Stimulated activated CD8-positive, alpha-beta memory T cell treated with anti-CD3 and anti-CD28 coated beads, Interleukin-15, amount 100 ng/mL, for 1 hour (primary cell): Measurements from ENCODE around the gene TM9SF4.
A peak's percentile ranks its signal among the peaks of the same experiment; 100 is the strongest.

ENCODE experiments used
- DNase-seq: peaks from one replicate; pipeline ENCODE4 v3.0.0-alpha.2; 2020; ENCODE audit warnings: low read depth

Gene TM9SF4, protein sequence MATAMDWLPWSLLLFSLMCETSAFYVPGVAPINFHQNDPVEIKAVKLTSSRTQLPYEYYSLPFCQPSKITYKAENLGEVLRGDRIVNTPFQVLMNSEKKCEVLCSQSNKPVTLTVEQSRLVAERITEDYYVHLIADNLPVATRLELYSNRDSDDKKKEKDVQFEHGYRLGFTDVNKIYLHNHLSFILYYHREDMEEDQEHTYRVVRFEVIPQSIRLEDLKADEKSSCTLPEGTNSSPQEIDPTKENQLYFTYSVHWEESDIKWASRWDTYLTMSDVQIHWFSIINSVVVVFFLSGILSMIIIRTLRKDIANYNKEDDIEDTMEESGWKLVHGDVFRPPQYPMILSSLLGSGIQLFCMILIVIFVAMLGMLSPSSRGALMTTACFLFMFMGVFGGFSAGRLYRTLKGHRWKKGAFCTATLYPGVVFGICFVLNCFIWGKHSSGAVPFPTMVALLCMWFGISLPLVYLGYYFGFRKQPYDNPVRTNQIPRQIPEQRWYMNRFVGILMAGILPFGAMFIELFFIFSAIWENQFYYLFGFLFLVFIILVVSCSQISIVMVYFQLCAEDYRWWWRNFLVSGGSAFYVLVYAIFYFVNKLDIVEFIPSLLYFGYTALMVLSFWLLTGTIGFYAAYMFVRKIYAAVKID

DNA sequence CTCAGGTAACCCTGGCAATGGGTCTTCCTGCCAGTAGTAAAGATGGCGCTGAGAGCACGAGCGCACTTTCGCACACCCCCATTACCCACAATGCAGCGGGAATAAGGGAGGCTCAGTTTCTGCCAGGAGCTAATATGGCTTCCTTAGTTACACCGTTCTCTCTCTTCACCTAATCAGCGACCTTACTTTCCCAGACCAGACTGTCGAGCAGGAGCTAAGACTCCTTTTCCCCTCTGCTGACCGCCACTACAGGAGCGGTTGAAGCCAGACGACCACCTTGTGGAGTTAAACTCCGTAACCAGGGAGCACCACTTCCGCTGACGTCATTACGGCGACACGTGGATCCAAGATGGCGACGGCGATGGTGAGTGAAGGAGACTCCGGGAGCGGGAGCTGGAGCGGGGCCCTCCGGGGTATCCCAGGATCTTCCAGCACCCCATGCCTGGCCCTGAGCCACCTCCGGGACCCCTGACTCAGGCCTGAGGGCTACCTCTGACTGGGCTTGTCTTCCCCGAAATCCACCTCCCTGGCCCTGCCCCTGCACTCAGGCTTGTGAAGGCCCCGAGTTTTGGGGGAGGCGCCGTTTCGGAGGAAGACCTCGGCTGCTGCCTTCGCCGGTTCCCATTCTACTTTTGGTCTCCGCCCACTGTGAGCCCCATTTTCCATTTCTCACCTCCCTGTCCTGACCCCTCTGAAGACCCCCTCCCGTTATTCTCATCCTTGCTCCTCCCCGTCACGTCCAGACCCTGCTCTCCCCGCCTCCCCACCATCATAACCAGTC, at the start of gene TM9SF4:
TM9SF4 (plus strand) TSS at position 323 of the 781 bp plus-strand sequence; CDS start at position 350, 27 bp downstream.
- DNase-seq, result peak; percentile 82

DNA sequence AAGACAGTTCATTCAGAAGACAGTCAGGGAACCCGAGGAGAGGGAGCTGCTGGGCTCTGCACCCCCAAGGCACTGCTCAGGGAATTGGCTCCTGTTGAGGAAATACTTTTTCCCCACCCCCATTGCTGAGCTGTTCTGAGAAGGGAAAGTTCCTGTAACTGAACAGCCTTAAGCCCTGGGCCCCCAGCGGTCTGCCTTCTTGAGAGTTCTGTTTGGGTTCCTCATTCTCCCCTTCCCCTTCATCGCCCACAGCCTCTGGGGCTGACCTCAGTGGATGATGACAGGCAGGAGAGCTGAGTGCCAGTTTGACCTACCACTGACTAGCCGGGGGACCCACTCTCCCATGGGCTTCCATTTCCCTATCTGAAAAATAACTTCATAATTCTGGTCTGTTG, 46.7 kb upstream of the TM9SF4 start:
- DNase-seq, result no peak

DNA sequence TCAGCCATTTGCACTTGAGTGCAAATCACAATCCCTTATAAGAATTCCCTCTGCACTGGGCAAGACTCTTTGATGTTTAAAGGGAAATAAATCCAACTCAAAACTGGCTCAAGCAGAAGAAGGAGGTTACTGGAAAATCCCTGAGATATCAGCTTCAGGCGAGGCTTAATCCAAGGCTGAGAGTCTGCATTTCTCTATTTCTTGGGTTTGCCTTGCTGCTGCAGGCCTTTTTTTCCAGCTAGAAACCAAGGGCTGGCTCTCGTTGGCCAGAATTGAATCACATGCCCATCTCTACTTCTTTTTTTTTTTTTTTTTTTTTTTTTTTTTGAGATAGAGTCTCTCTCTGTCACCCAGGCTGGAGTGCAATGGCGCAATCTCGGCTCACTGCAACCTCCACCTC, 45.8 kb upstream of the TM9SF4 start:
- no peak for DNase-seq

DNA sequence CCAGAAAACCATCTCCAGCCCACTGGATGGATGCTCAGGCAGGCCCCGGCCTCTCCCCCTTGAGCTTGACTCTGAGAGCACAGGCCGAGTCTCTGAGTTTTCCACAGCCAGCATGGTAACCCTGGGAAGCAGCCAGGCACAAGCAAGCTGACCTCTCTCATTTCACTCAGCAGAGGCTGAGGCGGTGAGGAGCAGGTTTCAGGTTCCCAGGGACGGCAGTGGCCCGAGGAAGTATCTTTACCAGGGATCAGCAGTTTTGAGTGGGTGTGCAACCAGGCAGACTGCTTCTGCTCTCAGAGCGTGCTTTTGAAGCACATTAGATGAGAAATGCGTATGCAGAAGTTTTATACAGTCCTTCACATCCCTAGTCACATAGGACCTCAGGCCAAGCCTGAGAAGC, 44.8 kb upstream of the TM9SF4 start:
- DNase-seq, result no peak

DNA sequence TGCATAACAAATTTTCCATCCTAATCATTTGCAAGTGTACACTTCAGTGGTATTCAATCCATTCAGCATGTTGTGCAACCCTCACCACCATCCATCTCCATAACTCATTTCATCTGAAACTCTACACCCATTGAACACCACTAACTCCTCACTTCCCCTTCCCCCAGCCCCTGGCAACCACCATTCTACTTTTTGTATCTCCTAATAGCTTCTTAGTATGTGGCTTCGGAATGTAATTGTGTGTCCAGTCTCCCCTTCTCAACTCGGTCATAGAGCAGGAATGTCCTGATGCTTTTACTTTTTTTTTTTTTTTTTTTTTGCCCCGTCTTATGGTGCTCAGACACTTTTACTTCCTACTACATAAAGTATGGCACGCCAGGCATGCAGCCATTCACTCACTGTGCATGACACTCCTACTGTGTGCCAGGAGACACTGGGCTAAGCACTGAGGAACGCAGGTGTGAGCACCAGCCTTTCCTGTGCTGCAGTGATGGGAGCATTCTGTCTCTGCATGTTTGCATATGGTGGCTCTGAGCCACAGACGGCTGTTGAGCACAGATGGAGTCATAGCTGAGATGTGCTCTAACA, 42.2 kb upstream of the TM9SF4 start:
- no peak for DNase-seq

DNA sequence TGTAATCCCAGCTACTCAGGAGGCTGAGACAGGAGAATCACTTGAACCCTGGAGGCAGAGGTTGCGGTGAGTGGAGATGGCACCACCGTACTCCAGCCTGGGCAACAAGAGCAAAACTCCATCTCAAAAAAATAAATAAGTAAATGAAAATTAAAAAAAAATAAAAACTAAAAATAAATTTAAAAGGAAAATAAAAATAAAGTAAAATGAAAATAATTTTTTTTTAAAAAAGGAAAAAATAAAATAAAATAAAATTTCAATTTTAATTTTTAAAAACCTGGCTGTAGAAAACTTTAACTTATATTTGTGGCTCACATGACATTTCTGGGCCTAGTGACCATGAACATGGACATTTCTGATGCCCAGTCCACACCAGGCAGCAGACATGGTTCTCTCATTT, 41.3 kb upstream of the TM9SF4 start:
- no peak for DNase-seq

DNA sequence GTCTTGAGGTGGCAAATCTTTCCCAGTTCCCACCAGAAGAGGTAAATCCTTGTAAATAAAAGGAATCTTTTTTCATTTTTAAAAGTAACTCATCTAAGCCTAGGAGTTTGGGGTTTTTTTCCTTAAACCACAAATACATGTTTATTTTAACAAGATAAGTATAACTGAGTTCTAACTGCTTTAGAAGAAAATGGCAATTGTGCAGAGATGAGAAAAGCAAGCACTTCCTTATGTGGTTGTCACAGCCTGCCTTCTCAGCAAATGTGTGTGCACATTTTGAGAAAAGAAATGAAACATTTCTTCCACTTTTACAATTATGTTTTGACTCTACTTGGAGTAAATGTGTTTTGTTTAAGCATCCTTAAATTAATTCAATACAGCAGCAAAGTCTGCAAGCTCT, 39.8 kb upstream of the TM9SF4 start:
- no peak for DNase-seq

DNA sequence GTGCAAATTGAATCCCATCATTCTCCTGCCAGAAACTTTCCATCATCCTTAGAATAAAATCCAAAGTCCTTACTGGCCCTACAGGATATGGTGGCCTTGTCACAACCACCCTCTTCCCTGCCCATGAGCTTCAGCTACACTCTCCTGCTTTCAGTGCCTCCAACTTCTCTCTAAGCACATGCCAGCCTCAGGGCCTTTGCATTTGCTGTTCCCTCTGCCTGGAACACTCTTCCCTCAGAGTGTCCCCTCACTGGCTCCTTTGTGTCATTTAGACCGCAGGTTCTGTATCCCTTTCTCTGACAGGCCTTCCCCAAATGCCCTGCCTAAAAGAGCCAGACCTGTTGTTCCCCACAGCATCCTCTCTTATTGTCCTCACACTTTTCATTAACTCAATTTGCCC, 39.2 kb upstream of the TM9SF4 start:
- DNase-seq, result no peak

DNA sequence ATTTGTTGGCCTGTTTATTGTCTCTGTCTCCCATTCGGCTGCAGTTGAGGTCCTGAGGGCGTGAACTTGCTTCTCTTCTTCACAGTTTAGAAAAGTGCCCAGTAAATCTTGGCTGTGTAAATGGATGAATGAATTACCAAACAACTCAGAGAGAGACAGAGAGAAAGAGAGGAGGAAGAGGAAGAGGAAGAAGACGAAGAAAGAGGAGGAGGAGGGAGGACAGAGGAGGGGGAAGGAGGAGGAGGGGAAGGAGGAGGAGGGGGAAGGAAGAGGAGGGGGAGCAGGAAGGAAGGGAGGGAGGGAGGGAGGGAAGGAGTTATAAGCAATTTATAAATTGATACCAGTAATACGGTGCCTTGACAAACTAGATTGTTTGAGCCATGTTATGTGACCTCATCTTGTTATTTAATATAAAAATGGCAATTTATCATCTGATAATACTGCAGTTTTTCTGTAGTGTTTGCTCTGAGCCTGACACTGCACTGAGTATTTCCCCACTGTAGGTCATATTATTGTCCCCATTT, 38.8 kb upstream of the TM9SF4 start:
- DNase-seq, result no peak

DNA sequence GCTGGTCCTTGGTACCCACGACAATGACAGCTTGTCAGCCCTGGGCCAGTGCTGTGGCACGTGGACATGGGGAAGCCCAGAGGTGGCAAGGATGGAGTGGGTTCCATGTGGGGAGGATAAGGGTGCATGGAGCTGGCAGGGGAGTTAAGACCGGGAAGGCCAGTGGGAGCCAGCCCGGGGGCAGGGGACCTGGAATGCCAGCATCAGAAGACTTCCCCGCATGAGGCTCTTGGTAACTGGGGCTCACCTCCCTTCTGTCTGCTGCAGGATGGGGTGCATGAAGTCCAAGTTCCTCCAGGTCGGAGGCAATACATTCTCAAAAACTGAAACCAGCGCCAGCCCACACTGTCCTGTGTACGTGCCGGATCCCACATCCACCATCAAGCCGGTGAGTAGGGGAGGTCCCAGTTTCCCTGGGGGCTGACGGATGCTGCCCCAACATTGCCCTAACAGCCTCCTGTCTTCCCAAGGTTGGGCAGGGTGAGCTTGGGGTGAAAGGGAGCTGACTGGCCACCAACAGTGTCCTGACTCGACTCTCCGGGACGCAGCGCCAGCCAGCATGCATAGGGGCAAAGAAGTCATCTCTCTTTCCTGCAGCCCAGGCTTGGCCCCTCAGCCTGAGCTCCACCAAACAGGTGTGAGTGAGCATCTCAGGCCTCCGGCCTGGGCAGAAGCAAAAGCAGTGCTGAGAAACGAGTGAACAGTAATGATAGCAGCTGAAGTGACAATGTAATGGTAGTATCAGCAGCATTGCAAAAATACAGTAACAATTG, 37.9 kb upstream of the TM9SF4 start:
- no peak for DNase-seq

DNA sequence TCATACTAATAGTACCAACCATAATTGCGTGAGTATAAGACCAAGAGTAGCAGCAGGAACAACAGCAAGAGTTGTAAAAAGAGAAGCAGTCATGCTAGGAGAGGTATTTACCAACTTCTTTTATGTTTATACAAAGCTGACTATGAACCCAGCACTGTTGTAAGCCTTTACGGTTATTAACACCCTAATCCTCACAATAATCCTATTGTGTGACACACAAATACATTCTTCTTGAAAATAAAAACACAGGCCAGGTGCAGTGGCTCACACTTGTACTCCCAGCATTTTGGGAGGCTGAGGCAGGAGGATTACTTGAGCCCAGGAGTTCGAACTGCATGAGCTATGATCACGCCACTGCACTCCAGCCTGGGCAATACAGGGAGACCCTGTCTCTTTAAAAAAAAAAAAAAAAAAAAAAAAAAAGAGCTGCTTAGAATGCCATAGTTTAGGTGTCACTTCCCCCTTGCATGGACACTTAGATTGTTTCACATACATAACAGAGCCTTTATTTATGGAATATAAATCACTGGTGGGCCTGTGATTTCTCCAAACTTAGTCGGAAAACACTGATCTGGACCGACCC, 37.3 kb upstream of the TM9SF4 start:
- DNase-seq, result no peak

DNA sequence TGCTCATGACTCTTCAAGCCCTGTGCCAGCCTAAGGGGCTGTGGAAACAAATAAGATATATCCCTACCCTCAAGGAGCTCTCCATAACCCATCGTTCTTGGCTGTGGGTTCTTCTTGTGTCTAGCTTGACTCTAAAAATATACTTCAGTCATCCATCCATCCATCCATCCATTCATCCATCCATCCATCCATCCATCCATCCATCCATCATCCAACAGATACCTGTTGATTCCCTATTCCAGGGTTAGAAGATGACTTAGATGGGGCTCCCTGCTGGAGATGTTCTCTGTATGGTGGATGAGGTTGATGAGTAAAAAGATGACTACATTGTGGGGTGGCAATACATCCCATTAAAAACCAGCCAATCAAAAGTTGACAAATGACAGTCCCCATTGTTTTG, 34.0 kb upstream of the TM9SF4 start:
- DNase-seq, result no peak

DNA sequence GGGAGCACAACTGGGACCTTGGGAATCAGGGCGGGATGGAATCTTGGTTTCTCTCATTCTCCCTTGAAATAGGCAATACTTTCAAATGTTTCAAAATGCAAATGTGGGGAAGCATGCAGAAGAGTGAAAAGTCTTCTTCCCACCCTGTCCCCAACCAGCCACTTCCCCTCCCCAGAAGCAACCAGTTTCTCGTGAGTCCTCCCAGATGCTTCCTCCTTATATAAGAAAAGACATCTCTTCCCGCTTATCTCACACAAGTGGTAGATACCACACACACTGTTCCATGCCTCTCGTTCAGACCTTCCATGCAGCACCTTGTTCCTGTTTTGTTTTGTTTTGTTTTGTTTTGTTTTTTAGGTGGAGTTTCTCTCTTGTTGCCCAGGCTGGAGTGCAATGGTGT, 32.3 kb upstream of the TM9SF4 start:
- DNase-seq, result no peak

DNA sequence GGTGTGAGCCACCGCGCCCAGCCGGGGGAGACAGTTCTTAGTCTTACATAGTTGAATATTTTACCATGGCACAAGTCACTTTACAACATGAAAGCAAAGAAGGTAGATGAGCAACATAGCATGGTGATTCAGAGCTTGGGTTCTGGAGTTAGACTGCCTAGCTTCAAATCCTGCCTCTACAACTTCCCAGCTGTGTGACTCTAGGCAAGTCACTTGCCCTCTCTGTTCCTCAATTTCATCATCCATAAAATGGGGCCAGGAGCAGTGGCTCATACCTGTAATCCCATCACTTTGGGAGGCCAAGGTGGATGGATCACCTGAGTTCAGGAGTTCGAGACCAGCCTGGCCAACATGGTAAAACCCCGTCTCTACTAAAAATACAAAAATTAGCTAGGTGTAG, 31.2 kb upstream of the TM9SF4 start:
- no peak for DNase-seq

DNA sequence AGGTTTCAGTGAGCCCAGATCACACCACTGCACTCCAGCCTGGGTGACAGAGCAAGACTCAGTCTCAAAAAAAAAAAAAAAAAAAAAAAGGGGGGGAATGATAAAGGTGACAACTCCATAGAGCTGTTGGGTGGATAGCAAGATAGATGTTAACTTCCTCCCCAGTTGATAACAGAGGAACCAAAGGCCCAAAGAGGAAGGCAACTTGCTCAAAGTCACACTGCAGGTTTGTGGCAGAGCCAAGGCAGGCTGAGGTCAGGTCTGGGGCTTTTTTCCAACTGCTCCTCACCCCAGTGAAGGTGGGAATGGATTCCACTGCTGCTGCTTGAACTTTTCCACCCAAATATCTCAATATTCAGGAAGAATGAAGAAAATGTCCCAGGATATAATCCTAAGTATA, 30.7 kb upstream of the TM9SF4 start:
- no peak for DNase-seq

DNA sequence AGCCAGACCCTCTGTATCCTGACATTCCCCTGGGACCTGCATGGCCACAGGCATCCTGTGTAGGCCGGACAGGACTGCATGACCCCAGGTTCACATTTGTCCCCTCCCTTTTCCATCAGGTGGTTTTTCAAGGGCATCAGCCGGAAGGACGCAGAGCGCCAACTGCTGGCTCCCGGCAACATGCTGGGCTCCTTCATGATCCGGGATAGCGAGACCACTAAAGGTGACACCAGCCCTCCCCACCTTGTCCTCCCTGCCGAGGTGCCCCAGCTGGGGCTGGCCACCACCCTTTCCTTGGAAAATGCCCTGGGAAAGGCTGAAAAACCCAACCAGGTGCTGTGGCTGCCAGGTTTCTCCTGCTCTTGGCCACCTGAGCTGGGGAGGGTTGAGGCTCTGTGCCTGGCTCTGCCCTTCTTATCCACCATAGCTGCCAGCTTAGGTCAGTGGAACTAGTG, 29.8 kb upstream of the TM9SF4 start:
- no peak for DNase-seq

DNA sequence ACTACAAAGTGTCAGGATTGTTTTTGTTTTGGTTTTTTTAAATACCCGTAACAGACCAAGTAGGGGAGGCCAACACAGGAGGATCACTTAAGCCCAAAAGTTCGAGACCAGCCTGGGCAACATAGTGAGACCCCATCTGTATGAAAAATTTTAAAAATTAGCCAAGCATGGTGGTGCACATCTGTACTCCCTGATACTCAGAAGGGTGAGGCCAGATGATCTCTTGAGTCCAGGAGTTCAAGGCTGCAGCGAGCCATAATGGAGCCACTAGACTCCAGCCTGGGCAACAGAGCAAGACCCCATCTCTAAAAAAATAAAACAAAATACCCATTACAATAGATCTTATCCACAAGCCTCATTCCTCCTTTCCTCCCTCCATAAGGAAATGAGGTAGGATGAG, 28.7 kb upstream of the TM9SF4 start:
- no peak for DNase-seq

DNA sequence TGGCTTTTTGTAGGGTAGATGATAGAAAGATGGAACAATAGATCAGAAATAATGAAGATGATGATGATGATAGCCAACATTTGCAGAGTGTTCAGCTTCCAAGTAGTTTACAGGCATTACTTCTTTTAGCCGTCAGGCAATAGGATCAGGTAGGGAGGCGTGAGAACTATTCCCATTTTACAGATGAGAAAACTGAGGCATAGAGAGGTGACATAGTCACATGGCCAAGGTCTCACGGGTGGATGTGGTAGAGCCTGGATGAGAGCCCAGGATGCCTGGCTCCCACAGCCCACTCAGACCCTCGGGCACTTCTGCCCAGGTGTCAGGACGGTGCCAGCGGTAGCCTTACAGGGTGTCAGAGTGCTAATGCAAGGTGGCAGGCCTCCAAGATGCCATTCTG, 26.0 kb upstream of the TM9SF4 start:
- DNase-seq, result no peak

DNA sequence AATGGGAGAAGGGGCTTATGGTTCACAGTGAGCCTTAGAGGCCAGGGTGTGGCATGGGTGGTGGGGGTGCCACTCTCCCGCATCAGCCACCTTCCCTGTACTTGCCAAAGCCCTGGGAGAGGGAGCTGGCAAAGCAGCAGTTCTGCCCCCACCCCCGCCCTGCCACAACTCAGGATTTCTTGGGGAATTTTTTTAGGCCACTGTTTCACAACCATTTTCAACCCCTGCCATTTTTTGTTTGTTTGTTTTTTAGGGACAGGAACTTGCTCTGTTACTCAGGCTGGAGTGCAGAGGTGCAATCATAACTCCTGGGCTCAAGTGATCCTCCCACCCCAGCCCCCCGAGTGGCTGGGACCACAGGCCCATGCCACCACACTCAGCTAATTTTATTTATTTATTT, 22.4 kb upstream of the TM9SF4 start:
- no peak for DNase-seq

DNA sequence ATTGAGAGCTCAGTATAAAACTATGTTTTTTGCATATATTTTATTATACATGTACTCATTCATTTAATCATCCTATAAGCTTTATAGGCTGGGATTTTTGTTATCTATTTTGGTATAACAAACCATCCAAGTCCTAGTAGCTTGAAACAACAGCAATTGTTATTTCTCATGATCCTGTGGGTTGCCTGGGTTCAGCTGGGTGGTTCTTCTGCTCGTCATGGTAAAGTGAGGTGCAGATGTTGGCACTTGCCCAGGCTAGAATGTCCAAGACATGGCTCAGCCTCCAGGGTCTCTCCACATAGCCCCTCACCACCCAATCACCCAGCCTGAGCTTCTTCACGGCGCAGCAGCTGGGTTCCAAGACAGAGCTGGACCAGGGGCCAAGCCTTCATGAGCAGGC, 20.8 kb upstream of the TM9SF4 start:
- DNase-seq, result no peak
